Mammary epithelial cell (primary cell): ENCODE results near the gene PTPN2.

Experiments
- CTCF ChIP-seq, 2 donors: IDR thresholded peaks in 1 of 2; conservative IDR thresholded peaks in 1 of 2; 2 replicates each; pipeline ENCODE4 v1.5.1; 2011 to 2012; ENCODE audit warnings: inconsistent platforms in 2 of 2, low read length in 2 of 2, mild to moderate bottlenecking in 2 of 2, control low read depth in 1 of 2, low read depth in 1 of 2; ENCODE audit not compliant: insufficient read depth in 1 of 2; ENCODE audit errors: extremely low read depth in 1 of 2
- EZH2 ChIP-seq: IDR thresholded peaks from 2 replicates; pipeline ENCODE4 v1.6.1; 2012; ENCODE audit warnings: low read length, inconsistent platforms, borderline replicate concordance

DNA sequence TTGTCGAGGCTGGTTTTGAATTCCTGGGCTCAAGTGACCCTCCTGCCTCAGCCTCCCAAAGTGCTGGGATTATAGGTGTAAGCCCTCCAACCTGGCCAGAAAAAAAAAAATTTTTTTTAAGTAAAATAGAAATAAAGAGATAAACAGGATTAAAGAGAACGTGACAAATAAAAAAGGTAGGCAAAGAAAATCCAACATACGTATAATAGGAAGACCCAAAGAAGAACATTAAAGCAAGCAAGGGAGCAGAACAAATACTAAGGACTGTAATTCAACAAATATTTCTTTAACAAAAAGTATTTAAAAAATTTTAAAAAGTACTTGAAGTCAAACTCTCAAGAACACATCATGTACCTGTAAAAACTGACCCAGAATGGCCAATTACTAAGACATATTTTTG, 56.4 kb downstream of the PTPN2 start:
- no peak for TF ChIP-seq CTCF (conservative IDR thresholded peaks at IDR 0.05 in 1 of 2, IDR thresholded peaks at IDR 0.05 in 1 of 2; ENCODE audit: extremely low read depth in 1 of 2, insufficient read depth in 1 of 2, low read depth in 1 of 2, low read length in 2 of 2)
- TF ChIP-seq EZH2: no peak
